GM19239 (cell line): Measurements from ENCODE around the gene CRTC1.
"Not testable (repeated sequence)": the region's sequence is repeated elsewhere in the genome, so short reads cannot be mapped to it uniquely, and the experiment has no call there.

ENCODE experiments used
- DNase-seq: peaks from one replicate; pipeline ENCODE4 v3.0.0; 2011; ENCODE audit warnings: low spot score; ENCODE audit not compliant: insufficient read length
- FAIRE-seq: peaks from 2 replicates; lab custom pipeline; 2011; peaks lifted over from hg19 to GRCh38; lab: Jason Lieb, UNC

The CRTC1 gene

DNA sequence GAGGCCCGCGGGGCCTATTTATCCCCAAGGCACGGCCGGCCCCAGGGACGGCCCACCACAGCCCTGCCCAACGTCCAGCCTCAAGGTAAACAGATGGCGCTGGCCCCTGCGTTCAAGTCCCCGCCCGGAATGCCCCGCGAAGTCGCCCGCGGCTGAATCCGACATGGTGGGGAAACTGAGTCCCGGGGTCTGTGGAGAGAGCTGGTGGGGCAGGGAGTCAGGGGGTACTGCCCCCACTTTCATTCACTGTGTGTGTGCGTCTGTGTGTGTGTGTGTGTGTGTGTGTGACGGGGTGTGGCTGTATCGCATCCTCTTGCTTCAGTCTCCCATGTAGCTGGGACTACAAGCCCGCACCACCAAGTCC is 107.8 kb downstream of the CRTC1 start:
- FAIRE-seq (no peak), DNase-seq (no peak)

DNA sequence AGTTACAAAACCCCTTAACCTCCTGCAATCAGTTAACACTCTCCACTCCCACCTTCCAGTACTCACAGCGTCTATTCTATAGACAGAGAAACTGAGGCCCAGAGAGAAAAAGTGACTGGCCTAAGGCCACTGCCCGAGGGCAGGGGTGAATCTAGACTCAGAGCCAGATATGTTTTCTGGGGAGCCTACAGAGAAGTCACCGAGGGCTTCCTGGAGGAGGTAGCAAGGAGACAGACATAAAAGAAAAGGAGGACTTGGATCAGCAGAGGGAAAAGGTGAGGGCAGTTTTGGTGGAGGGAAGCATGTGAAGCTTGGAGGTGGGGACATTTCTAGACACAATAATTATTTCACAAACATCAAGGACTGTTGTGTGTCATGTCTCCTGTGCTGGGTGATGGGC is 109.2 kb downstream of the CRTC1 start:
- FAIRE-seq (no peak), DNase-seq (no peak)

DNA sequence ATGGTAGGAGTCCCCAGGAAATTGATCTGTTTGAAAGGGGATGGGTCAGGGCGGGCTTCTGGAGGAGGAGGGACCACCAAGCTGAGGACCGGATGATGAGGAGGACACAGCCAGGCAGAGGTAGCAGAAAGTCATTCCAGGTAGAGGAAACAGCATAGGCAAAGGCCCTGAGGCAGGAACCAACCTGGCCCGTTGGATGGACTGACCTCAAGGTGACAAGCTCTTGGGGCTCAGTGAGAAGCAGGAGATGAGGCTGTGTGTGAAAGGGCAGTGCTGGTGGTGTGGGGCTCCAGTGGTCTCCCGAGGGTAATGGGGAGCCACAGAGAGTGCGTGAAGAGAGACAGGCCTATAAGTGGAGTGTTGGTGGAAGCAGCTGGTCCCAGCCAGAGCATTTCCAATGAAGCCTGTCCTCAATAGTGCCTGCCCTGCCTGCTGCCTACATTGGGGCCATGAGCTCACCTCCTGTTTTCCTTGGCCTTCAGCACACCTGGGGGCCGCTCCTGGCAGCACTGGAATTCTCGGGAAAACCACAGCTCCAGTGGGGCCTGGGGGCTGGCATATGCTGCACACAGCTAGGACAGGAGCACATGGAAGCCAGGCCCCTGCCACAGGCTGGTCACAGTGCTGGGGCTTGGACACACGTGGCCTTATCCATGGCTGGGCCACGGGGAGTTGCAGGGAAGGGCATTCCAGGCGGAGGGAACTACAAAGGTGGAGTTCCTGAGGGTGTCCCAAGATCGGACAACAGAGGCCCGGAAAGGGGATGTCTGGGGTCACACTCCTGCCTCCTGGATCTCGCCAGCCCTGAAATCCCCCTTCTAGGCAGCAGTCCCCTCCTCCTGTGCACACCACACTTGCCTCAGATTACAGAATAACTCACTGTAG is 109.9 kb downstream of the CRTC1 start:
- DNase-seq = no peak
- FAIRE-seq = no peak

DNA sequence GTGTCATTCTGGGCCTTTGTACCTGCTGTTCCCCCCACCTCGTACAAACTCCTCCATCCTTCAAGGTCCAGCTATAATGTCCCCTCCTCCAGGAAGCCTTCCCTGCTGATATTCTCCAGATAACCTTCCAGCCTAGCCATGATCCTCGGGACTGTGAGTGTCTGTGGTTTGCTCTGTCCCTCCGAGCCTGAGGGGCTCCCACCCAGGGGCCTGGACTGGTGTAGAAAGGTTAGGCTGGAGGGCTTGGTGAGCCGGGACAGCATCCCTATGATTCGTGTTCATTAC is 110.5 kb downstream of the CRTC1 start:
- FAIRE-seq (no peak), DNase-seq (no peak)

DNA sequence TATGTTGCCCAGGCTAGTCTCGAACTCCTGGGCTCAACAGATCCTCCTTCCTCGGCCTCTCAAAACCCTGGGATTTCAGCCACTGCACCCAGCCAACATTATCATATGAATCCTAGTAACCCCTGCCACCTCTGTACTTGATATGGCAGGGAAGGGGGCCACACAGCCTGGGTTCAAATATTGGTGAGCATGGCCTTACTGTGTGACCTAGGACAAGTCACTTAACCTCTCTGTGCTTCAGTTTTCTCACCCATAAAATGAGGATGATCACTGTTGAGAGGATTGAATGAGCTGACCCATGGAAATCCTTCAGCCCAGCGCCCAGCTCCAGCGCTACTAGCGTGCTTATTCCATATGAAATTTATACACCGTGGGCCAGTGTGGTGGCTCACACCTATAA is 111.2 kb downstream of the CRTC1 start:
- FAIRE-seq (no peak), DNase-seq (no peak)

DNA sequence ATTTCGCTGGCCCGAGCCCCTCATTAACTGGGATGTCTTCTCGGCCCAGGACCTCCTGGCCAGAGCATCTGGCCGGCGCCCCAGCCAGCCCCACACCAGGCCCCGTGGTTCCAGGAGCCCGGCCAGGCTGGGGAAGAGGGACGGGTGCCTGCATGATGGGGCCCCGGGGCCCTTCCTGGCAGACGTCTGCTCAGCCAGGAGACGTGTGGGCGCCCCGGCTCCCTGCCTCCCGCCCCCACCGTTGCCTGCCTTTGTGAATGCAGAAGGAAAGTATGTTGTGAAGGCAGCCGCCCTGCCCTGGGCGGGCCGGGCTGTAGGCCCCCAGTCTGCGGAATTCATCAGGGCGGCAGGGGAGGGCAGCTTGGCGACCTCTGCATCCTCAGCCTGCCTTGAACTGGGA is 112.1 kb downstream of the CRTC1 start:
- DNase-seq (no peak), FAIRE-seq (no peak)

DNA sequence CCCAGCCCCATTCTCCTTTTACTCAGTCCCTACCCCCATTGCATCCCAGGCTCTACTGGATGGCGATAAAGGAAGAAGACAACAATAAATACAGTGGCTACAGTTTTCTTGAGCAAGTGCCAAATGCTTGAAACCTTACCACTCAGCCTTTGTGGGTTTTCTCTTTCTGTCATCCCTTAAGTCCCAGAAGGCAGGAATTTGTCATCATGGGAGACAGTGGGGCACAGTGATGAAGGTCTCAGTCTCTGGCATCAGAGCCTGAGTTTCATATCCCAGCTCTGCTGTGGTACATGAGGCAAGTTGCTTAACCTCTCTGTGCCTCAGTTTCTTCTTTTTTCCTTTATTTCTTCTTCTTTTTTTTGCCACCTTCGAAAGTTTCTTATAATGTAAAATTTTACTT is 112.8 kb downstream of the CRTC1 start:
- DNase-seq (no peak), FAIRE-seq (no peak)

DNA sequence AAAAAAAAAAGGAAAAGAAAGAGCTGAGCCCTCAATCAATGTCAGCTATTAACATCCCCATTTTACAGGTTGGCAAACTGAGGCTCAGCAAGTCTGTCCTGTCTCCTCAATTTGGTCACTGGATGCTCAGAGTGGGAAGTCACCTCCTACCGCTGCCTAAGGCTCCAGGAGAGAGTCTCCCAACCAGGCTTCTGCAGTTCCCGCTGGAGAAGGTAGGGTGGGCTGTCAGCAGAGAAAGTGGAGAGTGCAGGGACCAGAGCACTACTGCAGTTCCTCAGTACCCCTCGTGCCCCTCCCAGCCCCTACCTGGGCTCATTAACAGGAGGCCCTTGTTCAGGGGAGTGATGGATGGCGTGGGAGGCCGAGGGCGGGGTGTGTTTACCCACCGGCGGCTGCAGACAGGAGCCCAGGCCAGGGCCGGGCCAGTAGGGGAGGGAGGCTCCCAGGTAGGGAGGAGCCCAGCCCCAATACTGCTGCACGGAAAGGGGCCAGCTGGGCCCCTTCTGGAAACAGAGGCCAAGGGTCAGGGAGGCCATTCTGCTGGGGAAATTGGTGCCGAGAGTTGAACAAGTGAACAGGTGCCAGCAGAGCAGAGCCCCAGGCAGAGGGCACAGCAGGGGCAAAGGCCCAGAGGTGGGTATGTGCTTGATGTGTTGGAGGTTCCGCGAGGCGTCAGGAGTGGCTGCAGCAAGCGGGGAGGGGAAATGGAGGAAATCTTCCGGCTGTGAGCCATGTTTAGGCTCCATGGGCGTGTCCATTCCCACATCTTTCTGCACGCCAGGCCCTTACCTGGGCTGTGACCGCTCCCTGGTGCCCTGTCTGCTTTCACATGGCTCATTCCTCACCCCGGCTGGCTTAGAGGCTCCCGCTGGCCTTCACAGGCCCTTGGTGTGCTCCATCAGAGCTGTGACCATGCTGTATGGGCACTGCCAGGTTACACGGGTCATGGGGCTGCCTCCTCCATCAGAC is 115.2 kb downstream of the CRTC1 start:
- DNase-seq = no peak
- no peak for FAIRE-seq

DNA sequence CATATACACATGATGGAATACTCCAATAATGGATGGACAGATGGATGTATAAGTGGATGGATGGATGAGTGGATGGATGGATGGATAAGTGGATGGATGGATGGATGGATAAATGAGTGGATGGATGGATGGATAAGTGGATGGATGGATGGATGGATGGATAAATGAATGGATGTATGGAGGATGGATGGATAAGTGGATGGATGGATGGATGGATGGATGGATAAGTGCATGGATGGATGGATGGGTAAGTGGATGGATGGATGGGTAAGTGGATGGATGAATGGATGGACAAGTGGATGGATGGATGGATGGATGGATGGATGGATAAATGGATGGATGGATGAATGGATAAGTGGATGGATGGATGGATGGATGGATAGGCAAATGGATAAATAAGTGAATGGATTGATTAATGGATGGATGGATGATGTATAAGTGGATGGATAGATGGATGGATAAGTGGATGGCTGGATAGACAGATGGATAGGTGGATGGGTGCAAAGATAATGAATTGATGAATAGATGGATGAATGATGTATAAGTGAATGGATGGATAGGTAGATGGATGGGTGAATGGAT is 116.0 kb downstream of the CRTC1 start:
- DNase-seq (no peak), FAIRE-seq (no peak)

DNA sequence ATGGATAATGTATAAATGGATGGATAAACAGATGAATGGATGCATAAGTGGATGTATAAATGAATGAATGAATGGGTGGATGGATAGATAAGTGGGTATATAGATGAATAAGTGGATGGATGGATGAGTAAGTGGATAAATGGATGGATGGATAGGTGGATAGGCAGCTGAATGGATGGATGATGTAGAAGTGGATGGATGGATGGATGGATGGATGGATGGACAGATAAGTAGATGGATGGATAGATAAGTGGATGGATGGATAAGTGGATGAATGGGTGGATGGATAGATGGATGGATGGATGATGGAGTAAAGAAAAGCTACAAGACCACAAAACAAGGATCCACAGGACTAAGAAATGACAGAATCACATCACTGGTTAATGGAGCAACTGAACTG is 116.6 kb downstream of the CRTC1 start:
- FAIRE-seq = no peak
- DNase-seq = no peak

DNA sequence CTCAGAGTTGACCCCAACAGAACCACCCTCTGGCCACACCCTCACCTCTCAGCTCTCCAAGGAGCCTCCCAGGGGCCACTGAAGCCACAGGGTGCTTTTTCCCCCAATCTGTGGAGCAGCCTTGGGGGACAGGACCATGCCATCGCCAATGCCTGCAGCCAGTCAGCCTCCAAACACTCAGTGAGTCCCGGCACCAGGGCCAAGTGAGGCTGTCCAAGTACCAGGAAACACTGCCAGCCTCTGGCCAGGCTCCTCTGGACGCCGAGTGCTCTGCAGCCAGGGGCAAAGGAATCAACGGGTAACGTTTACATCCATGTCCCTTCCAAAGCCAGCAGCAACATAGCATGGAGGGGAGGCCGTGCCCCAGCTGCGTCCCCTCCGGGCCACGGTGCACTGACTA is 117.2 kb downstream of the CRTC1 start:
- DNase-seq (no peak), FAIRE-seq (no peak)

DNA sequence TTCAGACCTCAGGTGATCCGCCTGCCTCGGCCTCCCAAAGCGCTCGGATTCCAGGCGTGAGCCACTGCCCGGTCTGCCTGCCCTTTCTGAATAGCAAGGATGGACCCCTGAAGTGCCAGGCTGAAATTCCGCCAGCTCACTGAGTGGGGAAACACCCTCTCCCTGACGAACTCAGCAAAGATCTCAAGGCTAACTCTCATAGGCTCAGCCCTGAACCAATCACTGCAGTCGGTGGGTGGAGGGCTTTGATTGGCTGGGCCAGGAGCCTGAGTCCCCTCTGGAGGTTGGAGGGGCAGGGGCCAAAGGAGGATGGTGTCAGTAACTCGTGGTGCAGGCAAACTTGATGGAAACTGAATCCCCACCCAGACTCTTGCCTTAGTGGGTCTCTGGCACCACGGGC is 118.9 kb downstream of the CRTC1 start:
- DNase-seq (no peak), FAIRE-seq (no peak)

DNA sequence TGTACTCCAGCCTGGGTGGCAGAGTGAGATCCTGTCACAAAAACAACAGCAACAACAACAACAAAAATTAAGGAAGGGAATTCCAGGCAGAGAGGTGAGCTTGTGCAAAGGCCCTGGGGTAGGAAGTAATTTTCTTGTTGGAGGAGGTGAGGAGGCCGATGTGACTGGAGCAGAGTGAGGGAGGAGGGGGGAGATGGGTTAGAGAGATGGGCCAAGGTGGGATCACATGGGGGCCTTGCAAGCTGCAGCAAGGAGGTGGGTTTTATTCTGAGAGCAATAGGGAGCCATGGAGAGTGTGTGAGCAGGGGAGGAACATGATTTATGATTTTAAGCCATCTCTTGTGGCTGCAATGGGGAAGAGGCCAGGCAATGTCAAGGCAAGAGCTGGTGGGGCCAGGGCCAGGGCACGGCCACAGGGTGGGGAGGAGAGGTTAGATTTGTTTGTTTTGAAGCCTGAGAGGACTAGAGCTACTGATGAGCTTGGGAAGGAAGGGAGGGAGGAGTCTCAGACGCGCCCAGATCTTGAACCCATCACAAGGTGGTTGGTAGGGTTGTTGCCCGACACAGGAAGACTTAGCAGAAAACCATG is 120.2 kb downstream of the CRTC1 start:
- FAIRE-seq (no peak), DNase-seq (no peak)

DNA sequence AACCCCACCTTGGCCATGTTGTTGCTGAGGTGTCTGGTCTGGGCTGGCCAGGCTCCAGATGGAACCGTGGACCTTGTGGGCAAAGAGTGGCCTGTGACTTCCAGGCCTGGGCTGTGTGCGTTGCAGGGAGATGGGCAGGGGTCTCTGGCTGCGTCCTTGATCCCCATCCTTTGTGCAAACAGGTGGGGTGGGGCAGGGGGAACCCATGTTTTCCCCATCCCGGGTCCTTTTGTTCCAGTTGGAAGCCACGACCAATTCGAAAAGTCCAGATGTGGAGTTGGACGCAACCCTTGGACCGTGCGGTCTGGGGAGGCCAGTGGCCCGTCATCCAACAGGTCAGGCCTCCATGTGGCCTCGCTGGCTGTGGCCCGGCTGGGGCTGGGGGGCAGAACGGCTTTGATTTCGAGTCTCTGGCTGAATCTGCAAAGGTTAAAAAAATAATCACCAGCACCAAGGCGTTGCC is 120.7 kb downstream of the CRTC1 start:
- no peak for DNase-seq
- FAIRE-seq = no peak

DNA sequence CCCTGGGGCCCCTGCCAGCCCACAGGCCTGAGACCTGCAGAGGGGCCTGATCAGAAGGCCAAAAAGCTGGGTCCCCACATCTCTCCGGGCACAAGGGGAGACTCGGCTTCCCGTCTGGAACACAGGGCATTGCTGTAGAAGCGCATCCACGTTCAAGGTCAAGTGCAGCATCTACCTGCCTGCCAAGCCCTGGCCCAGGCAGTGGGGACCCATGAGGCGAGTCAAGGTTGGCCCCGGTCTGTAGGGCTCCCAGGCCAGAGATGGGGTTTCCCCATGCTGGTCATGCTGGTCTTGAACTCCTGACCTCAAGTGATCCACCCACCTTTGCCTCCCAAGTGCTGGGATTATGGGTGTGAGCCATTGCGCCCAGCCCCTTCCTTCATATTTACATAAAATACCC is 121.2 kb downstream of the CRTC1 start:
- FAIRE-seq = no peak
- no peak for DNase-seq

DNA sequence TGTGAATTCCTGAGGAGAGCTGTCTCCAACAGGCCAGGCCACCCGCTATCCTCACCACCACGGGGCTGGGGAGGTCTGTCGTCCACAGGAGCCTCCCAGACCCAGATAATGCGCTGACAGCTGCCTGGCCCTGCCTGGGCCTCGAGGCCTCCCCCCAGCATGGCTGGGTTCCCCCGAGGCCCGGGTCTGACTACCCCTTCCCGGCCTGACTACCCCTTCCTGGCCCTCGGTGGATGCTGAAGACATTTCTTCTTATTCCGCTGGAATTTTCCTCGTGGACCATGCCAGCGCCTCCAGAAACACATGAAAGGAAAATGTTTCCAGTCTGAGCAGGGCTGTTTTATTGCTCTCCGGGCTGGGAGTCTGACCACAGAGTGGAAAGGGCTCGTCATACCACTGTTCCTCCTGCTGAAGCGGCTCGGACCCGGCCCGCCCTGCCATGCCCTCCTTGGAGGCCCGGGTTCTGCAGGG is 124.4 kb downstream of the CRTC1 start:
- no peak for FAIRE-seq
- no peak for DNase-seq

DNA sequence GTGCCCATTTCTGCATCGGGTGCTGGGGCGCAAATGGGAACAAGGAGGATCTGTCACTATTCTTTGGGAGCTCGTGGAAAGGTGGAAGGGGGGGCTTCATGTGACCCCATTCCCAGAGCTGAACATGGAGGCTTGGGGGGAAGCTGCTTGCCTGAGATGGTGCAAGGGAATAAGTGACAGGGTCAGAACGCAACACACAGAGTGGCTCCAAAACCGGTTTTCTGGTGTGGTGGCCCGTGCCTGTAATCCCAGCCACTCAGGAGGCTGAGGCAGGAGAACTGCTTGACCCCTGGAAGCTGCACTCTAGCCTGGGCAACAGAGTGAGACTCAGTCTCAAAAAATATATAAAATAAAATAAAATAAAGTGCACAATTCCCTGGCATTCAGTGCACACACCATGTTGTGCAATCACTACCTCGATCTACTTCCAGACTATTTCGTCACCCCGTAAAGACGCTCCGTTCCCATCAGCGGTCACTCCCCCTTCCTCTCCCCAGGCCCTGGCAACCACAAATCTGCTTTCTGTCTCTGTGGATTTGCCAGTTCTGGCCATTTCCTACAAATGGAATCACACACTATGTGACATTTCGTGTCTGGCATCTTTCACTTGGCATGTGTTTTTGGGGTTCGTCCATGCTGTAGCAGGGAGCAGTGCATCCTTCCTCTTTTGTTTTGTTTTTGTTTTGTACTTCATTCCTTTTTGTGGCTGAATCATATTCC is 125.8 kb downstream of the CRTC1 start:
- FAIRE-seq (no peak), DNase-seq (no peak)

DNA sequence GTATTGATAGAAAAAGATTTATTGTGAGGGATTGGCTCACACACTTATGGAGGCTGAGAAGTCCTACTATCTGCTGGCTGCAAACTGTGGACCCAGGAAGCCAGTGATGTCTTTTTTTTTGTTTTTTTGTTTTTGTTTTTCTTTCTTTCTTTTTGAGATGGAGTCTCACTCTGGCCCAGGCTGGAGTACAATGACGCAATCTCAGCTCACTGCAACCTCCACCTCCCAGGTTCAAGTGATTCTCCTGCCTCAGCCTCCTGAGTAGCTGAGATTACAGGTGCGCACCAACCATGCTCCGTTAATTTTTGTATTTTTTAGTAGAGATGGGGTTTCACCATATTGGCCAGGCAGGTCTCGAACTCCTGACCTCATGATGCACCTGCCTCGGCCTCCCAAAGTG is 128.2 kb downstream of the CRTC1 start:
- not testable (repeated sequence) for DNase-seq, FAIRE-seq

DNA sequence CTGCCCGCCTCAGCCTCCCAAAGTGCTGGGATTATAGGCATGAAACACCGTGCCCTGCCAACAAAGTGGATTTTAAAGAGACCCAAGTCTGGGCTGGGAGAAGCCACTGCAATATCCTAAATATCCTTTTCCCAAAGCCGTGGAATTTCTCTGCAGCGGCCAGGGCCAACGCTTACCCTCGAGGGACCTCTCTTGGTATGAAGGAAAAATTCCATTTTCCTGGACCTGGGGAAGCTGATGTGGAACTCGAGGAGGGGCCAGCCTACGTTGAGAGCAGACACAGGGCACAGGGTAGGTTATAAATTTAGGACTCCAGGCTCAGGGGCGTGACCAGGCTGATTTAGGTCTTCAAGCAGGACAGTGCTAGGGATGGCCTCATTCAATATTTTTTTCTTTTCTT is 130.6 kb downstream of the CRTC1 start:
- FAIRE-seq (no peak), DNase-seq (no peak)

DNA sequence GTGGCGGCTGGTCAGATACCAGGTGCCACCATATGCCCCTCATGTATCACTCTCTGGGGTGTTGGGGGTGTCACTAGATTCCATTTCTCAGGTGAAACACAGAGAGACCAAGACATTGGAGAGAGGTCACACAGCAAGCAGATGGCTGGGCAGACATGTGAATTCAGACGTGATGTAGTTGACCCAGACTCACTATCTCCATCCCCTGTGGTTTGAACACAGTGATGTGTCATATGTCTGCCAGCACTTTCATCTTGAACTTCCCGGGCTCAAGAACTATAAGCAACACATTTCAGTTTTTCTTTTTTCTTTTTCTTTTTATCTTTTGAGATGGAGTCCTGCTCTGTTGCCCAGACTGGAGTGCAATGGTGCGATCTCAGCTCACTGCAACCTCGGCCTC is 132.2 kb downstream of the CRTC1 start:
- no peak for FAIRE-seq
- no peak for DNase-seq
